H1 (cell line): ENCODE data around the gene TELO2.

Source experiments
- CTCF ChIP-seq, 3 experiments: IDR thresholded peaks; 1 replicate in 2 of 3; 2 replicates in 1 of 3; pipeline versions ENCODE4 v1.5.1 to v1.6.1; 2011; ENCODE audit warnings: low read length in 3 of 3, mild to moderate bottlenecking in 3 of 3, inconsistent platforms in 2 of 3, low read depth in 1 of 3, moderate library complexity in 1 of 3; ENCODE audit not compliant: insufficient read depth in 1 of 3; ENCODE audit errors: control extremely low read depth in 1 of 3
- JUND ChIP-seq: IDR thresholded peaks from 2 replicates; pipeline ENCODE4 v1.6.1; 2011; ENCODE audit warnings: mild to moderate bottlenecking, improper control_type of control experiment, low read length
- POLR2A ChIP-seq, 2 experiments: IDR thresholded peaks; 1 replicate in 1 of 2; 2 replicates in 1 of 2; pipeline ENCODE4 v1.6.1; 2011; ENCODE audit warnings: low read depth in 2 of 2, low read length in 2 of 2, mild to moderate bottlenecking in 2 of 2; ENCODE audit errors: control extremely low read depth in 1 of 2
- RXRA ChIP-seq: IDR thresholded peaks from 2 replicates; pipeline ENCODE4 v1.6.1; 2011; ENCODE audit warnings: low read depth, mild to moderate bottlenecking, low read length, moderate library complexity; ENCODE audit not compliant: insufficient read depth

DNA sequence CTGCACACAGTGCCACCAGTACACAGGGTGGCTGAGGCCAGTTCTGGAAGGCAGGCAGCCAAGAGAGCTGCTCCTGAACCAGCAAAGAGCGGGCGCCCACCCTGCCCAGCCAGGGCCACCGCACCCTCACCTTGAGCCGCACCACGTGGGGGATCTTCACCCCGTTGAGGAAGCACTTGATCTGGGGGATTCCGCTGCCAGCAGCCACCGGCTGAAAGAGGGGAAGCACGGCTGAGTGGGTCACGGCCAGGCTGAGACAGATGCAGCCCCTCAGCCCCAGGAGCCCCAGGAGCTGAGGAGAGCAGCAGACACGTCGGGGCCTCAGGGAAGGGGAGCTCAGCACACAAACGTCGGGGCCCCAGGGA lies 34.2 kb upstream of the TELO2 start:
- no peak for TF ChIP-seq CTCF (IDR thresholded peaks at IDR 0.05; ENCODE audit: control extremely low read depth in 1 of 3, insufficient read depth in 1 of 3, low read depth in 1 of 3, low read length in 3 of 3)
- TF ChIP-seq POLR2A (IDR thresholded peaks at IDR 0.05; ENCODE audit: control extremely low read depth in 1 of 2, low read depth in 2 of 2, low read length in 2 of 2) = no peak
- no peak for TF ChIP-seq RXRA
- no peak for TF ChIP-seq JUND
